HEK293 (cell line): ENCODE results near the gene AMD1.

ENCODE experiments used
- CTCF ChIA-PET: fragments of 350-600 bp; formaldehyde crosslinking; extraction: SDS; loops from one replicate; lab custom pipeline; 2021; ENCODE audit warnings: antibody characterized with exemption; lab: Yijun Ruan, JAX
- POLR2A ChIA-PET: fragments of 300-600 bp; formaldehyde crosslinking; extraction: SDS; loops from one replicate; lab custom pipeline; 2020; ENCODE audit warnings: antibody characterized with exemption, inconsistent platforms; lab: Yijun Ruan, JAX
- H3K27ac ChIP-seq: fragments of 200-500 bp; sonication (Bioruptor generic); 2 replicates; pipeline ENCODE4 v1.5.1; 2014; ENCODE audit warnings: low read depth, low read length, control low read depth, inconsistent platforms; ENCODE audit errors: extremely low read depth
- H3K36me3 ChIP-seq, 2 experiments: fragments of 200-500 bp in 1 of 2; sonication (Bioruptor generic) in 1 of 2; 1 replicate in 1 of 2; 2 replicates in 1 of 2; pipeline ENCODE4 v1.5.1; 2014 to 2017; ENCODE audit warnings: inconsistent platforms in 2 of 2, low read length in 2 of 2; ENCODE audit not compliant: control insufficient read depth in 2 of 2, insufficient read depth in 1 of 2
- H3K4me1 ChIP-seq: fragments of 200-500 bp; sonication (Bioruptor generic); 2 replicates; pipeline ENCODE4 v1.5.1; 2014; ENCODE audit warnings: mild to moderate bottlenecking, low read length, inconsistent platforms; ENCODE audit not compliant: control insufficient read depth, insufficient read depth
- H3K4me3 ChIP-seq: 2 replicates; pipeline ENCODE4 v1.5.1; 2011; ENCODE audit warnings: low read depth, mild to moderate bottlenecking, control low read depth, low read length, moderate library complexity
- H3K9me3 ChIP-seq: fragments of 200-500 bp; sonication (Bioruptor generic); 2 replicates; pipeline ENCODE4 v1.5.1; 2014; ENCODE audit warnings: low read depth, low read length, inconsistent platforms; ENCODE audit not compliant: control insufficient read depth, insufficient read depth
- HOXC10 ChIP-seq: sonication (generic); formaldehyde crosslinking; IDR thresholded peaks from 2 replicates; pipeline ENCODE4 v1.8.1; 2023; ENCODE audit warnings: mild to moderate bottlenecking, missing genetic modification reagents
- KLF7 ChIP-seq: fragments of 450-650 bp; formaldehyde crosslinking; IDR thresholded peaks from 2 replicates; pipeline ENCODE4 v1.5.1; 2016; ENCODE audit warnings: missing biosample characterization, missing genetic modification characterization, borderline replicate concordance
- SCRT1 ChIP-seq: fragments of 450-650 bp; formaldehyde crosslinking; IDR thresholded peaks from 2 replicates; pipeline ENCODE4 v1.5.1; 2016; ENCODE audit warnings: missing biosample characterization, missing genetic modification characterization, borderline replicate concordance
- SP3 ChIP-seq: fragments of 450-650 bp; formaldehyde crosslinking; IDR thresholded peaks from 2 replicates; pipeline ENCODE4 v1.5.1; 2016; ENCODE audit warnings: missing biosample characterization, missing genetic modification characterization
- TRIM28 ChIP-seq: IDR thresholded peaks from 2 replicates; pipeline ENCODE4 v1.6.1; 2011; ENCODE audit warnings: low read length, control low read depth, borderline replicate concordance
- YY2 ChIP-seq: fragments of 450-650 bp; formaldehyde crosslinking; IDR thresholded peaks from 2 replicates; pipeline ENCODE4 v1.5.1; 2016; ENCODE audit warnings: missing biosample characterization, missing genetic modification characterization
- ZFP3 ChIP-seq: fragments of 450-650 bp; formaldehyde crosslinking; IDR thresholded peaks from 2 replicates; pipeline ENCODE4 v1.5.1; 2016; ENCODE audit warnings: low read depth, missing biosample characterization, missing genetic modification characterization
- ZIC2 ChIP-seq: fragments of 450-650 bp; formaldehyde crosslinking; IDR thresholded peaks from 2 replicates; pipeline ENCODE4 v1.5.1; 2016; ENCODE audit warnings: missing biosample characterization, missing genetic modification characterization
- ZNF174 ChIP-seq: fragments of 450-650 bp; formaldehyde crosslinking; IDR thresholded peaks from 2 replicates; pipeline ENCODE4 v1.5.0; 2017; ENCODE audit warnings: missing biosample characterization, mild to moderate bottlenecking, missing genetic modification characterization
- ZNF223 ChIP-seq: fragments of 450-650 bp; formaldehyde crosslinking; IDR thresholded peaks from 2 replicates; pipeline ENCODE4 v1.5.1; 2016; ENCODE audit warnings: missing biosample characterization, missing genetic modification characterization
- ZNF311 ChIP-seq: fragments of 450-650 bp; formaldehyde crosslinking; IDR thresholded peaks from 2 replicates; pipeline ENCODE4 v1.5.1; 2017; ENCODE audit warnings: missing biosample characterization, missing genetic modification characterization, borderline replicate concordance
- ZNF335 ChIP-seq: fragments of 450-650 bp; formaldehyde crosslinking; conservative IDR thresholded peaks from 2 replicates; pipeline ENCODE4 v1.5.1; 2016; ENCODE audit warnings: missing biosample characterization, missing genetic modification characterization
- ZNF394 ChIP-seq: fragments of 450-650 bp; formaldehyde crosslinking; IDR thresholded peaks from 2 replicates; pipeline ENCODE4 v1.5.1; 2016; ENCODE audit warnings: missing biosample characterization, missing genetic modification characterization, mild to moderate bottlenecking, moderate library complexity, borderline replicate concordance
- ZNF501 ChIP-seq: fragments of 450-650 bp; formaldehyde crosslinking; IDR thresholded peaks from 2 replicates; pipeline ENCODE4 v1.5.1; 2016; ENCODE audit warnings: missing biosample characterization, missing genetic modification characterization
- ZNF549 ChIP-seq: fragments of 450-650 bp; IDR thresholded peaks from 2 replicates; pipeline ENCODE4 v1.5.1; 2018; ENCODE audit warnings: missing biosample characterization, missing genetic modification characterization, mild to moderate bottlenecking, inconsistent platforms, moderate library complexity
- ZNF560 ChIP-seq: fragments of 450-650 bp; formaldehyde crosslinking; IDR thresholded peaks from 2 replicates; pipeline ENCODE4 v1.5.1; 2017; ENCODE audit warnings: missing biosample characterization, missing genetic modification characterization, borderline replicate concordance
- ZNF621 ChIP-seq: fragments of 450-650 bp; formaldehyde crosslinking; IDR thresholded peaks from 2 replicates; pipeline ENCODE4 v1.5.1; 2017; ENCODE audit warnings: missing biosample characterization, missing genetic modification characterization
- ZNF654 ChIP-seq: fragments of 450-650 bp; formaldehyde crosslinking; IDR thresholded peaks from 2 replicates; pipeline ENCODE4 v1.5.1; 2016; ENCODE audit warnings: low read depth, missing biosample characterization, missing genetic modification characterization
- ZNF660 ChIP-seq: fragments of 450-650 bp; IDR thresholded peaks from 2 replicates; pipeline ENCODE4 v1.5.1; 2018; ENCODE audit warnings: missing biosample characterization, mild to moderate bottlenecking, missing genetic modification characterization
- ZNF792 ChIP-seq: fragments of 450-650 bp; formaldehyde crosslinking; IDR thresholded peaks from 2 replicates; pipeline ENCODE4 v1.5.1; 2016; ENCODE audit warnings: missing biosample characterization, missing genetic modification characterization
- ZSCAN30 ChIP-seq: fragments of 450-650 bp; IDR thresholded peaks from 2 replicates; pipeline ENCODE4 v1.5.1; 2018; ENCODE audit warnings: missing biosample characterization, mild to moderate bottlenecking, missing genetic modification characterization, moderate library complexity
- TF ChIP-seq, protein P1 (sequence below): fragments of 450-650 bp; formaldehyde crosslinking; IDR thresholded peaks from 2 replicates; pipeline ENCODE4 v1.5.1; 2016; ENCODE audit warnings: missing biosample characterization, missing genetic modification characterization
- TF ChIP-seq, protein P2 (sequence below): fragments of 450-650 bp; formaldehyde crosslinking; conservative IDR thresholded peaks from 2 replicates; pipeline ENCODE4 v1.5.1; 2016; ENCODE audit warnings: low read depth, missing biosample characterization, missing genetic modification characterization
- TF ChIP-seq, protein P3 (sequence below): fragments of 450-650 bp; formaldehyde crosslinking; IDR thresholded peaks from 2 replicates; pipeline ENCODE4 v1.5.1; 2017; ENCODE audit warnings: missing biosample characterization, missing genetic modification characterization
- TF ChIP-seq, protein P4 (sequence below): fragments of 450-650 bp; formaldehyde crosslinking; IDR thresholded peaks from 2 replicates; pipeline ENCODE4 v1.5.1; 2016; ENCODE audit warnings: missing biosample characterization, missing genetic modification characterization
- TF ChIP-seq, protein P5 (sequence below): fragments of 450-650 bp; formaldehyde crosslinking; IDR thresholded peaks from 2 replicates; pipeline ENCODE4 v1.5.1; 2016; ENCODE audit warnings: missing biosample characterization, missing genetic modification characterization

AMD1 gene

DNA sequence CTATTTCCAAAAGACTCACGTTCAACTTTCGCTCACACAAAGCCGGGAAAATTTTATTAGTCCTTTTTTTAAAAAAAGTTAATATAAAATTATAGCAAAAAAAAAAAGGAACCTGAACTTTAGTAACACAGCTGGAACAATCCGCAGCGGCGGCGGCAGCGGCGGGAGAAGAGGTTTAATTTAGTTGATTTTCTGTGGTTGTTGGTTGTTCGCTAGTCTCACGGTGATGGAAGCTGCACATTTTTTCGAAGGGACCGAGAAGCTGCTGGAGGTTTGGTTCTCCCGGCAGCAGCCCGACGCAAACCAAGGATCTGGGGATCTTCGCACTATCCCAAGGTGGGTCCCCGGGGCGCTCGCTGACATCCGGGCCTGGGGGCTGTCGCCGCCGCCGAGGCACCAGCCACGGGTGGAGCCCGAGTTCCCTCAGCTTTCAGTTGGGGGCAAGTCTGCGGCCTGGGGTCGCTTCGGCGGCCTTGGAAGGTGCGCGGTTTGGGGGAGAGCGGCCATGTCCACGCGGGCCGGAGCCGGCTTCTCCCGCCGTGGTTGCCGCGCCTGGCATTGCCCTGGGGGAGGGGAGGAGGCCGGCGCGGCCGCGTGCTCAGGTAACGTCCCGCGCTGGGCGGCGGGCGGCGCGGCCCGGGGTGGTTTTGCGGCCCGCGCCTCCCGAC is 429 bp downstream of the AMD1 start (continued):
- TF ChIP-seq ZNF501 (tag by site-specific recombination) (no peak), ZNF654 (0 out of 2 replicates have a peak, but pooled peaks have one; percentile 5), ZFP3 (tag by site-specific recombination) (no peak), ZNF660 (tag by site-specific recombination) (peak; percentile 34), ZNF394 (no peak; the same call in 1 of the 2 replicates)
- TF ChIP-seq, protein P1, sequence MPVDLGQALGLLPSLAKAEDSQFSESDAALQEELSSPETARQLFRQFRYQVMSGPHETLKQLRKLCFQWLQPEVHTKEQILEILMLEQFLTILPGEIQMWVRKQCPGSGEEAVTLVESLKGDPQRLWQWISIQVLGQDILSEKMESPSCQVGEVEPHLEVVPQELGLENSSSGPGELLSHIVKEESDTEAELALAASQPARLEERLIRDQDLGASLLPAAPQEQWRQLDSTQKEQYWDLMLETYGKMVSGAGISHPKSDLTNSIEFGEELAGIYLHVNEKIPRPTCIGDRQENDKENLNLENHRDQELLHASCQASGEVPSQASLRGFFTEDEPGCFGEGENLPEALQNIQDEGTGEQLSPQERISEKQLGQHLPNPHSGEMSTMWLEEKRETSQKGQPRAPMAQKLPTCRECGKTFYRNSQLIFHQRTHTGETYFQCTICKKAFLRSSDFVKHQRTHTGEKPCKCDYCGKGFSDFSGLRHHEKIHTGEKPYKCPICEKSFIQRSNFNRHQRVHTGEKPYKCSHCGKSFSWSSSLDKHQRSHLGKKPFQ (tag by site-specific recombination), result no peak
- TF ChIP-seq, protein P2, sequence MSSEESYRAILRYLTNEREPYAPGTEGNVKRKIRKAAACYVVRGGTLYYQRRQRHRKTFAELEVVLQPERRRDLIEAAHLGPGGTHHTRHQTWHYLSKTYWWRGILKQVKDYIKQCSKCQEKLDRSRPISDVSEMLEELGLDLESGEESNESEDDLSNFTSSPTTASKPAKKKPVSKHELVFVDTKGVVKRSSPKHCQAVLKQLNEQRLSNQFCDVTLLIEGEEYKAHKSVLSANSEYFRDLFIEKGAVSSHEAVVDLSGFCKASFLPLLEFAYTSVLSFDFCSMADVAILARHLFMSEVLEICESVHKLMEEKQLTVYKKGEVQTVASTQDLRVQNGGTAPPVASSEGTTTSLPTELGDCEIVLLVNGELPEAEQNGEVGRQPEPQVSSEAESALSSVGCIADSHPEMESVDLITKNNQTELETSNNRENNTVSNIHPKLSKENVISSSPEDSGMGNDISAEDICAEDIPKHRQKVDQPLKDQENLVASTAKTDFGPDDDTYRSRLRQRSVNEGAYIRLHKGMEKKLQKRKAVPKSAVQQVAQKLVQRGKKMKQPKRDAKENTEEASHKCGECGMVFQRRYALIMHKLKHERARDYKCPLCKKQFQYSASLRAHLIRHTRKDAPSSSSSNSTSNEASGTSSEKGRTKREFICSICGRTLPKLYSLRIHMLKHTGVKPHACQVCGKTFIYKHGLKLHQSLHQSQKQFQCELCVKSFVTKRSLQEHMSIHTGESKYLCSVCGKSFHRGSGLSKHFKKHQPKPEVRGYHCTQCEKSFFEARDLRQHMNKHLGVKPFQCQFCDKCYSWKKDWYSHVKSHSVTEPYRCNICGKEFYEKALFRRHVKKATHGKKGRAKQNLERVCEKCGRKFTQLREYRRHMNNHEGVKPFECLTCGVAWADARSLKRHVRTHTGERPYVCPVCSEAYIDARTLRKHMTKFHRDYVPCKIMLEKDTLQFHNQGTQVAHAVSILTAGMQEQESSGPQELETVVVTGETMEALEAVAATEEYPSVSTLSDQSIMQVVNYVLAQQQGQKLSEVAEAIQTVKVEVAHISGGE (tag by site-specific recombination), result no peak
- TF ChIP-seq, protein P3, sequence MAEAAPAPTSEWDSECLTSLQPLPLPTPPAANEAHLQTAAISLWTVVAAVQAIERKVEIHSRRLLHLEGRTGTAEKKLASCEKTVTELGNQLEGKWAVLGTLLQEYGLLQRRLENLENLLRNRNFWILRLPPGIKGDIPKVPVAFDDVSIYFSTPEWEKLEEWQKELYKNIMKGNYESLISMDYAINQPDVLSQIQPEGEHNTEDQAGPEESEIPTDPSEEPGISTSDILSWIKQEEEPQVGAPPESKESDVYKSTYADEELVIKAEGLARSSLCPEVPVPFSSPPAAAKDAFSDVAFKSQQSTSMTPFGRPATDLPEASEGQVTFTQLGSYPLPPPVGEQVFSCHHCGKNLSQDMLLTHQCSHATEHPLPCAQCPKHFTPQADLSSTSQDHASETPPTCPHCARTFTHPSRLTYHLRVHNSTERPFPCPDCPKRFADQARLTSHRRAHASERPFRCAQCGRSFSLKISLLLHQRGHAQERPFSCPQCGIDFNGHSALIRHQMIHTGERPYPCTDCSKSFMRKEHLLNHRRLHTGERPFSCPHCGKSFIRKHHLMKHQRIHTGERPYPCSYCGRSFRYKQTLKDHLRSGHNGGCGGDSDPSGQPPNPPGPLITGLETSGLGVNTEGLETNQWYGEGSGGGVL (tag by site-specific recombination), result no peak

DNA sequence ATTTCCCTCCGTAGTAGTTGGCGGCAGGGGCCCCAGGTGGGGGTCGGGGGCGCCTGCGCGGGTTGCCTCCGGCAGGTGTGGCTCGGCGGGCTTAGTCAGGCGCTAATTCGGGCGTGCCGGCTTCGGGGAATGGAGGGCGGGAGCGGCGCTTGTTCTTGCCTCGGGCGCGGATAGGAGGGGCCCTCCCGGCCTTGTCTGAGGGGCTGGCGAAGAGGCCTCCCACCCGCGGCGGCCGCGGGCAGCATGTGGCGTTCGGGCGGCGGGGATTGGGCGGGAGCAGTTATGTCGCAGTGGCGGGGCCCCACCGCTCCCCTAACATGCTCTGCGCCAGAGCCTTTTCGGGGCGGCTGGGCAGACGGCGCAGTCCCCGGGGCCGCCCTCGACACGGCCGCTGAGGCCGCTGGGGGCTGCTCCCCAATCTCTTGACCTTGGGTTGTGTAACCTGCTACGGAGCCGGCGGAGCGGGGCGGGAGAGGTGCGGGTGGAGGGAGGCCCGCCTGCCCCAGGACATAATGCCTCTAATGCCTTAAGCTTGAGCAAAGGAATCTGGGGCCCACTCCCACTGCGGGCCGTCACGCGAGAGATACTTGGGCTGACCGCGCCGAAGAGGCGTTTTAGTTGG is 1.1 kb downstream of the AMD1 start:
- peak overlapping the region; percentile 96 for H3K27ac ChIP-seq
- ChIA-PET CTCF (interaction anchor here (0.6 to 4.4 kb wide), 6 partner anchors 10 to 197 kb away, joined by 3 to 40 read pairs (median 6); no protein-coding TSS in a partner anchor), POLR2A (interaction anchor here (0.7 to 6.7 kb wide), 26 partner anchors 10 to 212 kb away, joined by 3 to 339 read pairs (median 4); partner anchors contain the start of genes CDK19, GTF3C6, RPF2 and SLC16A10)
- peaks cover 19% of the 10 kb centered on the region for H3K4me1 ChIP-seq
- H3K9me3 ChIP-seq, result no peaks in the 10 kb centered on the region
- H3K36me3 ChIP-seq, result no peaks in the 10 kb centered on the region
- H3K4me3 ChIP-seq, result peak overlapping the region; percentile 92
- TF ChIP-seq ZNF549 (tag by site-specific recombination) (no peak), SP3 (tag by site-specific recombination) (peak; percentile 53), ZIC2 (peak; percentile 77), YY2 (tag by site-specific recombination) (0 out of 2 replicates have a peak, but pooled peaks have one; percentile 54), ZNF311 (no peak), ZNF174 (tag by site-specific recombination) (no peak), ZNF335 (tag by site-specific recombination) (peak; percentile 55), SCRT1 (no peak), ZNF792 (0 out of 2 replicates have a peak, but pooled peaks have one; percentile 74), ZNF223 (no peak), KLF7 (0 out of 2 replicates have a peak, but pooled peaks have one; percentile 33), ZNF621 (tag by site-specific recombination) (no peak), TRIM28 (no peak), ZSCAN30 (tag by site-specific recombination) (0 out of 2 replicates have a peak, but pooled peaks have one; percentile 2), HOXC10 (CRISPR knock-in tag) (no peak), ZNF560 (no peak)
- TF ChIP-seq, protein P4, sequence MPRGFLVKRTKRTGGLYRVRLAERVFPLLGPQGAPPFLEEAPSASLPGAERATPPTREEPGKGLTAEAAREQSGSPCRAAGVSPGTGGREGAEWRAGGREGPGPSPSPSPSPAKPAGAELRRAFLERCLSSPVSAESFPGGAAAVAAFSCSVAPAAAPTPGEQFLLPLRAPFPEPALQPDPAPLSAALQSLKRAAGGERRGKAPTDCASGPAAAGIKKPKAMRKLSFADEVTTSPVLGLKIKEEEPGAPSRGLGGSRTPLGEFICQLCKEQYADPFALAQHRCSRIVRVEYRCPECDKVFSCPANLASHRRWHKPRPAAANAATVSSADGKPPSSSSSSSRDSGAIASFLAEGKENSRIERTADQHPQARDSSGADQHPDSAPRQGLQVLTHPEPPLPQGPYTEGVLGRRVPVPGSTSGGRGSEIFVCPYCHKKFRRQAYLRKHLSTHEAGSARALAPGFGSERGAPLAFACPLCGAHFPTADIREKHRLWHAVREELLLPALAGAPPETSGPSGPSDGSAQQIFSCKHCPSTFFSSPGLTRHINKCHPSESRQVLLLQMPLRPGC (tag by site-specific recombination), result peak; percentile 73; the same call in 1 of the 2 replicates
- TF ChIP-seq, protein P5, sequence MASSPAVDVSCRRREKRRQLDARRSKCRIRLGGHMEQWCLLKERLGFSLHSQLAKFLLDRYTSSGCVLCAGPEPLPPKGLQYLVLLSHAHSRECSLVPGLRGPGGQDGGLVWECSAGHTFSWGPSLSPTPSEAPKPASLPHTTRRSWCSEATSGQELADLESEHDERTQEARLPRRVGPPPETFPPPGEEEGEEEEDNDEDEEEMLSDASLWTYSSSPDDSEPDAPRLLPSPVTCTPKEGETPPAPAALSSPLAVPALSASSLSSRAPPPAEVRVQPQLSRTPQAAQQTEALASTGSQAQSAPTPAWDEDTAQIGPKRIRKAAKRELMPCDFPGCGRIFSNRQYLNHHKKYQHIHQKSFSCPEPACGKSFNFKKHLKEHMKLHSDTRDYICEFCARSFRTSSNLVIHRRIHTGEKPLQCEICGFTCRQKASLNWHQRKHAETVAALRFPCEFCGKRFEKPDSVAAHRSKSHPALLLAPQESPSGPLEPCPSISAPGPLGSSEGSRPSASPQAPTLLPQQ, result peak; percentile 94
